NCI-H1048 (cell line): Measurements from ENCODE around the gene ALAS1.
A peak's percentile ranks its signal among the peaks of the same experiment; 100 is the strongest.

Experiments
- DNase-seq: peaks from one replicate; lab custom pipeline; 2025; lab: John Stamatoyannopoulos, UW

ALAS1 gene

GRCh38 chr3:52198643-52199608 is 966 bp downstream of the ALAS1 start:
- DNase-seq = no peak

GRCh38 chr3:52200981-52201679 is 3.2 kb downstream of the ALAS1 start:
- DNase-seq = no peak

GRCh38 chr3:52202384-52203077 is 4.6 kb downstream of the ALAS1 start:
- DNase-seq = no peak

GRCh38 chr3:52203701-52204100 is 5.7 kb downstream of the ALAS1 start:
- DNase-seq = no peak

GRCh38 chr3:52204337-52205073 is 6.5 kb downstream of the ALAS1 start:
- no peak for DNase-seq

GRCh38 chr3:52205727-52206372 is 7.9 kb downstream of the ALAS1 start:
- DNase-seq = no peak

GRCh38 chr3:52208556-52208955 is 10.6 kb downstream of the ALAS1 start:
- no peak for DNase-seq

- no peak for DNase-seq
Observed at GRCh38 chr3:52210037-52210436, 12.1 kb downstream of the ALAS1 start.

GRCh38 chr3:52210550-52211046 is 12.6 kb downstream of the ALAS1 start:
- DNase-seq = no peak

- DNase-seq = no peak
Observed at GRCh38 chr3:52211268-52211891, 13.4 kb downstream of the ALAS1 start.

GRCh38 chr3:52213005-52213404 is 15.0 kb downstream of the ALAS1 start:
- DNase-seq = no peak

GRCh38 chr3:52213901-52214300 is 15.9 kb downstream of the ALAS1 start:
- DNase-seq = no peak

GRCh38 chr3:52215351-52215750 is 17.4 kb downstream of the ALAS1 start:
- no peak for DNase-seq

- DNase-seq = no peak
Observed at GRCh38 chr3:52216585-52217408, 18.8 kb downstream of the ALAS1 start.

GRCh38 chr3:52217409-52217805 is 19.4 kb downstream of the ALAS1 start:
- no peak for DNase-seq

GRCh38 chr3:52218026-52218425 is 20.1 kb downstream of the ALAS1 start:
- DNase-seq = no peak

- no peak for DNase-seq
Observed at GRCh38 chr3:52218454-52218853, 20.5 kb downstream of the ALAS1 start.

GRCh38 chr3:52218937-52219650 is 21.1 kb downstream of the ALAS1 start:
- DNase-seq = no peak

GRCh38 chr3:52220380-52221026 is 22.5 kb downstream of the ALAS1 start:
- DNase-seq = peak; percentile 39
